Mucosa of descending colon (tissue), 3 donors: ENCODE data around the gene TRAIP. TPM values are rescaled to one million over a fixed set of nuclear protein-coding genes. Genes with fewer than 3 reads are reported as not detected.

Source experiments
- ATAC-seq: fragments of 200-7000 bp; cut with Tn5 transposase; one replicate; pipeline ENCODE4 v1.9.1; 2020; ENCODE audit warnings: mild to moderate bottlenecking, moderate library complexity
- DNase-seq, 3 donors: peaks; one replicate each; pipeline ENCODE4 v3.0.0-alpha.2; 2020
- H3K36me3 ChIP-seq: fragments of 200-600 bp; one replicate; pipeline ENCODE4 v1.8.0; 2021; ENCODE audit warnings: low read depth, mild to moderate bottlenecking
- H3K4me1 ChIP-seq: fragments of 200-600 bp; one replicate; pipeline ENCODE4 v1.8.0; 2021; ENCODE audit warnings: low read depth, mild to moderate bottlenecking
- H3K4me3 ChIP-seq: fragments of 200-600 bp; one replicate; pipeline ENCODE4 v1.8.0; 2021; ENCODE audit warnings: mild to moderate bottlenecking
- H3K9me3 ChIP-seq: fragments of 200-600 bp; one replicate; pipeline ENCODE4 v1.8.0; 2021; ENCODE audit warnings: mild to moderate bottlenecking
- intact Hi-C, 2 donors: fragments of 100-400 bp; cut with DNase I in 1 of 2; cut with micrococcal nuclease in 1 of 2; formaldehyde crosslinking; loops; one replicate each; pipeline versions ENCODE4 v1.11.0 to v1.11.1; 2022; cut with DNase I, micrococcal nuclease
- total RNA-seq, 3 donors: library from RNA; stranded (reverse); fragmentation: NEBNext Ultra II Directional in 2 of 3; extraction: Animal tissue kit (Norgen Biotek cat#: 25700) in 2 of 3; gene quantifications; one replicate each; pipeline versions ENCODE4 v1.2.1 to v1.2.4, GENCODE V29; 2021 to 2023
- TF ChIP-seq, protein P1 (sequence below): fragments of 200-600 bp; IDR thresholded peaks from one replicate; pipeline ENCODE4 v1.8.0; 2022; ENCODE audit warnings: antibody characterized with exemption, mild to moderate bottlenecking
- donor health status: DM: no; HTN: no; CAD: no; lungs with moderate emphysema.
- donor health status: DM: no; HTN: no; CAD: no.
- donor health status: DM: no; HTN: yes; CAD: no.

The TRAIP gene
- total RNA-seq, 3 donors from 2014 or later = 2.6 to 5.4 (median 4.0) TPM

DNA sequence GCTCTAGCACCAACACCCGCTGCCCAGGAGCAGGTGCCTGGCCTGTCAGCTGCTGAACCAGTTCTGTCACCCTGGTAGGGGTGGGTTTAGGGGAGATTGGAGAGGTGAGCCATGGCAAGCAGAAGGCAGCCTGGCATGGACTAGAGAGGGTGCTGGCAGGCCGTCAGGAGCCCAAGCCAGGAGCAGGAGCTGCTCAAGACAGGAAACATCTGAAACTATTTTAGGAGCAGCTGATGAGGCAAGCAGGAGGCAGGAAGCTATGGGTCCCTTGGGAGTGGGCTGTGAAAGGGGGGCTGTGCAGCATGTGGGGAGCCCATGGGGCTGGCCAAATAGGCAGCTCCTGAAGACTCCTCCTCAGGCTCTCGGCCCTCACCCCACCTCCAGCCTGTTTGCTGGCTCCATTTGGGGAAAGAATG lies 51.0 kb downstream of the TRAIP start:
- H3K4me3 ChIP-seq = no peak overlapping the region
- intact Hi-C loops = no loop called here
- H3K9me3 ChIP-seq = no peaks in the 10 kb centered on the region
- ATAC-seq (no peak), DNase-seq (peak in 2 of 3 donors; percentile 42 to 76)
- H3K36me3 ChIP-seq = no peaks in the 10 kb centered on the region
- peaks cover 16% of the 10 kb centered on the region for H3K4me1 ChIP-seq
- TF ChIP-seq, protein P1, sequence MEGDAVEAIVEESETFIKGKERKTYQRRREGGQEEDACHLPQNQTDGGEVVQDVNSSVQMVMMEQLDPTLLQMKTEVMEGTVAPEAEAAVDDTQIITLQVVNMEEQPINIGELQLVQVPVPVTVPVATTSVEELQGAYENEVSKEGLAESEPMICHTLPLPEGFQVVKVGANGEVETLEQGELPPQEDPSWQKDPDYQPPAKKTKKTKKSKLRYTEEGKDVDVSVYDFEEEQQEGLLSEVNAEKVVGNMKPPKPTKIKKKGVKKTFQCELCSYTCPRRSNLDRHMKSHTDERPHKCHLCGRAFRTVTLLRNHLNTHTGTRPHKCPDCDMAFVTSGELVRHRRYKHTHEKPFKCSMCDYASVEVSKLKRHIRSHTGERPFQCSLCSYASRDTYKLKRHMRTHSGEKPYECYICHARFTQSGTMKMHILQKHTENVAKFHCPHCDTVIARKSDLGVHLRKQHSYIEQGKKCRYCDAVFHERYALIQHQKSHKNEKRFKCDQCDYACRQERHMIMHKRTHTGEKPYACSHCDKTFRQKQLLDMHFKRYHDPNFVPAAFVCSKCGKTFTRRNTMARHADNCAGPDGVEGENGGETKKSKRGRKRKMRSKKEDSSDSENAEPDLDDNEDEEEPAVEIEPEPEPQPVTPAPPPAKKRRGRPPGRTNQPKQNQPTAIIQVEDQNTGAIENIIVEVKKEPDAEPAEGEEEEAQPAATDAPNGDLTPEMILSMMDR = no peak

DNA sequence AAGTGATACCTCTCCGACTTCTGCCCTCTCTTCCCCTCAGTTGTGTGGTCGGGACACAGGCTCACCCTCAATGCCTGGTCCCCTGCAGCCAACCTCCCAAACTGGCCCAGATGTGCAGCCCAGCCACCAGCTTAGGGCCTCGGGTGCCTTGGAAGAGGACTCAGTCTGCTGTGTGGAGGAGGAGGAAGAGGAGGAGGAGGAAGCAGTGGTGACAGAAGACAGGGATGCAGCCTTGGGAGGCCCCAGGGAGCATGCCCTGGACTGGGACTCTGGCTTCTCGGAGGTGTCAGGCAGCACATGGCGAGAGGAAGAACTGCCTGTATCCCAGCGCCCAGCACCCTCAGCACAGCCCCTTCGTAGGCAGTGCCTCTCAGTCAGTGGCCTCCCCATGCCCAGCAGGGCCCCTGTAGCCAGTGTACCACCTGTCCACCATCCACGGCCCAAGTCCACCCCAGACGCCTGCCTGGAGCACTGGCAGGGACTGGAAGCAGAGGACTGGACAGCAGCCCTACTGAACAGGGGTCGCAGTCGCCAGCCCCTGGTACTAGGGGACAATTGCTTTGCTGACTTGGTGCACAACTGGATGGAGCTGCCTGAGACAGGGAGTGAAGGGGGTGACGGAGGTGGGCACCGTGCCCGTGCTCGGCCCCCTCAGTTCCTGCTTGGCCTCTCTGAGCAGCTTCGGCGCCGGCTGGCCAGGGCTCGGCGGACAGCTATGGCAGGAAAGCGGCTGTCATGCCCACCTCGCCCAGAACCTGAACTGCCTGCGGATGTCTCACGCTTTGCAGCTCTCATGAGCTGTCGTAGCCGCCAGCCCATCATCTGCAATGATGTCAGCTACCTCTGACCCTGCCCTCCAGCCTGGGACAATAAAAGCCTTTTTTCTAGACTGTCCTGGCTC lies 52.0 kb downstream of the TRAIP start:
- Histone ChIP-seq H3K4me1 (peaks cover 16% of the 10 kb centered on the region), H3K9me3 (no peaks in the 10 kb centered on the region), H3K4me3 (no peak overlapping the region), H3K36me3 (no peaks in the 10 kb centered on the region)
- intact Hi-C loops = loop anchor here (5.0 kb wide), 2 partner anchors 33 to 38 kb away; no protein-coding TSS in a partner anchor
- TF ChIP-seq, protein P1 = no peak
- ATAC-seq (no peak), DNase-seq (peak in 1 of 3 donors; percentile 64)

DNA sequence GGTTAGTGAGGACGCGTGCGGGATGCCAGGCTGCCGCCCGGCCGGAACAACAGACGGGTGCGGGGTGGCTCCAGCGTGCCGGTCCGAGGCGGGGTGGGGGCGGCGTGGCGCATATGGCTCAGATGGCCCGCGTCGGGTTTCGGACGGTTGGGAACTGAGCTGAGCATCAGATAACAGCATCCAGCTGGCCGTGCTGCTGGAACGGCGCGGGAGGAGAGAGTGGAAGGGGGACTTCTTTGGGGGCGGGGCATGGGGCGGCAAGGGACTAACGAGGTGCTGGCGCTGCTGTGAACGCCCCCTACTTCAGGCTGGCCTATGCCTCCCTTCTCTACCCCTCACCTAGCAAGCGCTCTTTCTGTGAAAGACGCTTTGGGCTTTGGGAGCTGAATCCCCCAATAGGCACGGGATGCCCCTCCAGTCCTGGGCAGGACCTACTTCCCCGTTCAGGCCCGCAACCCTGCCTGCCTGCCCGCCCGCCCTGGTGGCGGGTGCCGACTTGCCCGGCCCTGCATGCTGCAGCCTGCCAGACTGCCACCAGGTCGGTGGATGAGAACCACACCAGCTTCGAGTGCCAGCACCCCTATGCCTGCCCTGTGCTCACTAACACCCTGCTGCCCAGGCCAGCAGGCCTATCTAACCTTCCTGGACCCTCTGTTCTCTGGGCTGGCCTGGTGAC lies 52.8 kb downstream of the TRAIP start:
- Histone ChIP-seq H3K9me3 (no peaks in the 10 kb centered on the region), H3K4me1 (peaks cover 16% of the 10 kb centered on the region), H3K36me3 (no peaks in the 10 kb centered on the region), H3K4me3 (peak overlapping the region; percentile 51)
- intact Hi-C loops = loop anchor here (5.0 kb wide), 2 partner anchors 34 to 39 kb away; no protein-coding TSS in a partner anchor
- ATAC-seq (peak; percentile 5), DNase-seq (peak in 2 of 3 donors; percentile 50 to 80)
- TF ChIP-seq, protein P1 = no peak

DNA sequence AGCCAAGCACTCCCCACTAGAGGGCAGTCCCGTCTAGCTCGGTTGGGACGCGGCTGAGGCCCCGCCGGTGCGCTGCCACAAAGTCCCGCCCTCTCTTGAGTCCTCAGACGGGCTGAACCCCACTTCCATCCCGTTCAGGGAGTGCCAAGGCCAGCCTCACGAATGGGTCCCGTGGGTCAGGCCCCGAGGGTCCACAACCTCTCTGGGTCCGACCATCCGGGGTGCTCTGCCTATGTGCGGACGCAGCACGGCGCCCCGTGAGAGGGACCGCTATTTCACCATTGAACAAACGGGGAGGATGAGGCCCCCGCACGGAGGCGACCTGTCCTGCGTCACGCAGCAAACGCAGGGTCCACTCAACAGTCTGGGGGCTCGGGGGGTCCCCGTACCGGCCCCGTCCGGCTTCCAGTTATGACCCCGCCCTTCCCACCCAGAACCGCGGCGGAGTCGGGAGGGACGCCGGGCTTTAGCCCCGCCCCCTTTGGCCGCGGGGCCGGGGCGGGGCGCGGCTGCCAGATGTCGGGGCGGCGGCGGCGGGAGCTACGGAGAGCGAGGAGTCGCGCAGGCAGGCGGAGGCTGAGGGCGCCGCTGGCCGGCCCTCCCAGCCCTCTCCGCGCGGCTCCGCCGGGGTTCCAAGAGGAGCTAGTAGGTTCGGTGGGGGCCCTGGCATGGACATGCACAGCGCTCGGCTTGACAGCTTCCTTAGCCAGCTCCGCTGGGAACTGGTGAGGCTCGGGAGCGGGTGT lies 53.5 kb downstream of the TRAIP start, which contains the start of gene INKA1:
TSS of gene INKA1 (plus strand) at position 543 of the 746 bp plus-strand sequence. CDS start at position 675, 132 bp downstream.
- intact Hi-C loops = loop anchor here (5.0 kb wide), 2 partner anchors 34 to 39 kb away; no protein-coding TSS in a partner anchor
- no peaks in the 10 kb centered on the region for H3K9me3 ChIP-seq
- TF ChIP-seq, protein P1 = peak; percentile 92
- no peaks in the 10 kb centered on the region for H3K36me3 ChIP-seq
- DNase-seq = peak; percentile 91 to 95 (median 94)
- peaks cover 16% of the 10 kb centered on the region for H3K4me1 ChIP-seq
- H3K4me3 ChIP-seq = peak within 1 kb of the TSS; percentile 51
- peak; percentile 91 for ATAC-seq

DNA sequence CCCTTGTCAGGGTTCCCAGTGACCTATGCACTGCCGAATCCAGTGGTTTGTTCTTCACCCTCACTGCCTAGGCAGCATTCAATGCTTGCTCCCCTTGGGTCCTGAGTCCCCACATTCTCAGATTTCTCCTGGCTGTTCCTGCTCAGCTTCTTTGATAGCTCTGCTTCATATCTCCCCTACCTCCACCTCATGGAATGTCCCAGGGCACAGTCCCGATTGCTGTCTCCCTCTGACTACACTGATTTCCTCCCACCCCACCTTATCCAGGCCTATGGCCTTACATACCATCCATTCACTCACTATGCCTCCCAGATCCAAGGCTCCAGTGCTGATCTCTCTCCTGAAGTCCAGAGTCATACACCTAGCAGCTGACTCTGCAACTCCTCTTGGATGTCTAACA lies 55.2 kb downstream of the TRAIP start:
- ATAC-seq (no peak), DNase-seq (no peak)
- Histone ChIP-seq H3K36me3 (no peaks in the 10 kb centered on the region), H3K4me3 (no peak overlapping the region), H3K4me1 (peaks cover 16% of the 10 kb centered on the region), H3K9me3 (no peaks in the 10 kb centered on the region)
- intact Hi-C loops = loop anchor here (5.0 kb wide), 2 partner anchors 36 to 41 kb away; no protein-coding TSS in a partner anchor
- TF ChIP-seq, protein P1 = no peak
